HG03139 (cell line): ENCODE measurements around the gene NAA10.

ENCODE experiments used
- ATAC-seq: cut with Tn5 transposase; IDR thresholded peaks from one replicate; pipeline ENCODE4 v1.9.1; 2021; ENCODE audit not compliant: unreplicated experiment

NAA10 gene

DNA sequence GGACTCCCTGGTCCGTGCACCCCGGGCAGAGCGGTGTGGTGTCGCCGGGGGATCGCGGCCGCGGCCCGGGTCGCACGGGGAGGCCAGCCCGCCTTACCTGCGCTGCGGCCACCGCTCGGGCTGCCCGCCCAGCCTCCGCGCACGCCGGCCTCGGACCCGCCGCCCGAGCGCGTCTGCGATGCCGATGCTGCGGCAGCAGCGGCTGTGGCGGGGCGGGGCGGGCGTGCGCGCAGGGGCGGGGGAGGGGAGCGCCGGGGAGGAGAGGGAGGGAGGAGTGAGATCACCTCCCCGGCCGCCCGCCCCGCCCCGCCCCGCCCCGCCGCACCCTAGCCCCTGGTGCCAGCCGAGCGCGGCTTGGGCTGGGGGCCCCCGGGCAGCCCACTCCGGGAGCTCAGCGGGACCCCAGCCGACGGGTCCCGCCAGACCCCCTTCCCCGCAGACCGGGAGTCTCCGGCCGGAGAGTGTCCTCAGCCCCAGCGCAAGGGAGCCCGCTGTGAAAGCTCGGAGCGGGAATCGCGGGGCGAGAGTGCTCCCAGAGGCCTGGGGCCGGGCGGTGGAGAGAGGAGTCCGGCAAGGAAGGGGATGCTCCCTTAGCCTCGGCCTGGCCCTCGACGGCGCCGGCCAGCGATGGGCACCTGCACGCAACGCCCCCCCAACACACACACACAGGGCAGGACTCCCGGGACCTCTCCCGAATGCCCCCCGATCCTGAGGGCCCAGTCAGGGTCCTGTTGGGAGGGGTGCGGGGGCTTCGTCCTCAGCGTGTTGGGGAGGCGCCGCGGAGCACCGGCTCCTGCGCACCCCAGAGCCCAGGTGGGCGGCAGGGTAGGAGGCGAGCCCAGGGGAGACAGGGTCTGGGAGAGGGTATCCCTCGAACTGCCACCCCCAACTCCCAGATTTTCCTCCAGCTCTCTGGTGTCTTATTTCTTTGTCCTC lies 48.6 kb downstream of the NAA10 start, which contains the start of gene L1CAM:
L1CAM (minus strand) TSS at position 206 of the 936 bp plus-strand sequence. CDS start 10,337 bp downstream, outside the sequence.
- no peak for ATAC-seq

DNA sequence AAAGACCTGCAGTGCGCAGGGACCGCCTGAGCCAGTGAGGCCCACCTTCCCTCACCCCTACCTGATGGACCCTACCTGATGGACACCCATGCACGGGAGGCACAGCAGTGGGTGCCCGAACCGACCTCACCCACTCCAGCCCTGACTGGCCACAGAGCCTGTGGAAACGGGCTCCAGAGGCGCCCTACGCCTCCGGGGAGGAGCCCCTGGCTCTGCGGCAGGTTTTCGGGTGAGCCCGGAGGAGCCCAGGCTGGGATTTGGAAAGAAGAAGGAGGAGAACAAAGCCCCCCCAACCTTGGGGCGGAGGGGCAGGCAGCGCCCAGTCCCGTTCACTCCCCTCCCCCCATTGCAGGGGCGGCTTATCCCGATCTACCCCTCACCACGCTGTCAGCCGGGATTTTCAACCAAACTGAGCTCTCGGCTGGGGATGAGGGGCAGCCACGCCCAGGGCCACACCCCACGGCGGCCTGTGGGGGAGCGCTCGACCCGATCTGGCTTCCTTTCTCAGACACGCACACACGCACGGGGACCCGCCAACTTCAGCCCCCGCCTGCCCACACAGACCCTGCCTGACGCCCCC lies 49.5 kb downstream of the NAA10 start:
- no peak for ATAC-seq

DNA sequence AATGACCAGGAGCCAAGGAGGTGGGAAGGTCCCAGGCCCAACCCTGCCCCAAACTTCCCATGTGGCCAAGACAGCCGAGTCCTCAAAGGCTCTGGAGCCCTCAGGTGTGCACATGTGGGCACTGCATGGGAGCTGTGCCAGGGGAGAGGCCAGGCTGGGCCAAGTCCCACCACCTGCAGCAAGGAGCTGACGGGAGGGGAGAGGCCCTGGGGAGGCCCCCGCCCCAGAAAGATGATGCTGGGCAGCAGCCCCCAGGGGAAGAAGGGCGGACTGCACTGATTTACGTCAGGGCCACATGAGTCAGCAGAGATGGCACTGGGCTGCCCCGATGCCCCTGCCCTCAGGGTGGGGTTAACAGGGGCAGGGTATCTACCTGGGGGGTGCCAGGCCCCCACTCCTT lies 50.2 kb downstream of the NAA10 start:
- no peak for ATAC-seq

DNA sequence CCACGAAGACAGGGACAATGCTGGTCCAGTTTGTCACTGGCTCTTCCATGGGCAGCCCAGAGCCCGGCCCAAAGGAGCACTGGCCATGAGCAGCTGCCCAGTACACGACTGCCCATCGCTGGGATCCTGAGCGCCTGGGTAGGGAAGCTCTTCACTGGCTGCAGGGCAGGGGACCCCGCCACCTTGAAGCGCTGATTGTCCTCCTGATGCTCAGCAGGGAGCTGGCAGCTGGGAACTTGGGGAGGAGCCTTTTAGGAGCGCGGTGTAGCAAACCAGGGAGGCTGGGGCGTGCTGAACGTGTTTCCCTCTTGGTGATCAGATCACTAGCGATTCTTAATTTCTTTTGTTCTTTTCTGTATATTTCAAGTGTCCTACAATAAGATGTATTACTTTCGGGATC lies 50.7 kb downstream of the NAA10 start:
- ATAC-seq = no peak

DNA sequence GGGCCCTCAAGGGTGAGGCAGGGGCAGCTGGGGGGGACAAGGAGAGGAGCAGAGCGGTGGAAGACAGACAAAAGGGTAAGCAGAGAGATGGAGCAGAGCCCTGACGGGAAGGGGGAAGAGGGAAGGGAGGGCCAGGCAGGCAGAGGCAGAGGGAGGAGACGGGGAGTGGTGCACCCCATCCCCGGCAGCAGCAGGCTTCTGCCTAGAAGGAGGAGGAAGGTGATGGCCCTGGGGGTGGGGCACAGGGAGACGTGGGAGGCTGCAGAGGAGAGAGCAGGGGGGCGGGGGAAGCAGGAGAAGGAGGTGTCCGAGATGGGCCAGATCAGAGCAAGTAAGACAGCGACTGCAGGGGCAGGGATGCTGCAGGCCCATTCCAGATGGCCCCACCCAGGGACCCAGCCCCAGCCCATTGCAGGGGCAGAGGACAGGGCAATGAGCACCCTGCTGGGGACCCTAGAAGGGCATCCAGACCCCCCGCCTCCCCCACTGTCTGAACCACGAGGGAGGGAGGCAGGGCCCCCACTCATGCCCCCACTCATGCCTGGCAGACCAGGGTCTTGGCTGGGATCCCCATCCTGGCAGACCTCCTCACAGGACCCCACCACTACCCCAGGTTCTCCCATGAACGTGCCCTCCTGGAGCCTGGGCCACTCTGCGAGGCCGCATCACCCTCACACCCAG lies 51.5 kb downstream of the NAA10 start:
- ATAC-seq = no peak

DNA sequence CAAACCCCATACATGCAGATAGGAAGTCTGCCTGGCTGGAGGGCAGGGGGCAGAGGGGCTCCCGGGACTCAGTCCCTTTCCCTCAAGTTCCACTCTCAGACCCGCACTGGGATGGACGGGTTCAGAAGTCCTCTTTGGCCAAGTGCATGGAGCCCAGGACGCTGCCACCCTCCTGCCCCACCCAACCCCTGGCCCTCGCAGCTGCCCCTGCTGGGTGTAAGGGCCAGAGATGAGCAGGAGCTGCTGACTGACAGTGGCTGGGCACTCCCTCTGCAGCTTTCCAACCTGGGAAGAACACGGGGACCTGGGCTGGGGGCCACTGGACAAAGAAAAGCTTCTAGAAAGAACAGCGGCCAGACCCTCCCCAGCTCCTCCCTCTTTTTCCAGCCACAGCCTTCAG lies 52.3 kb downstream of the NAA10 start:
- no peak for ATAC-seq

DNA sequence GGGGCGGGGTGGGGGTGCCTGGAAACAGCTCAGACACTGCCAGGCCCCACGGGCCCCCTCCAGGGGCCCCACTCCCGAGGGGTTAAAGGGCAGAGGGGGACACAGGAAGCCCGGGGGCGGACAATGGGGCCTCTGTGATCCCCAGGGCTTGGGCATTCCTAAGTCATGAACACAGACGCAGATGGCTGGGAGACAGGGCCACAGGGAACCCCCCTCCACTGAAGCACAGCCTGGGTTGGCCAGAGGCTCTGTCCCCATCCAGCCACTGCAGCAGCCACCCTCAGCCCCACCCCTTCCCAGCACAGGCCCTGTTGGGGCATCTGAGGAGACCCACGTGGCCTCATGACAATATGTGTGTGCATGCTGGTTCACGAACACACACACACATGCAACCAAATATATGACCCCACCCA lies 52.7 kb downstream of the NAA10 start:
- ATAC-seq = no peak

DNA sequence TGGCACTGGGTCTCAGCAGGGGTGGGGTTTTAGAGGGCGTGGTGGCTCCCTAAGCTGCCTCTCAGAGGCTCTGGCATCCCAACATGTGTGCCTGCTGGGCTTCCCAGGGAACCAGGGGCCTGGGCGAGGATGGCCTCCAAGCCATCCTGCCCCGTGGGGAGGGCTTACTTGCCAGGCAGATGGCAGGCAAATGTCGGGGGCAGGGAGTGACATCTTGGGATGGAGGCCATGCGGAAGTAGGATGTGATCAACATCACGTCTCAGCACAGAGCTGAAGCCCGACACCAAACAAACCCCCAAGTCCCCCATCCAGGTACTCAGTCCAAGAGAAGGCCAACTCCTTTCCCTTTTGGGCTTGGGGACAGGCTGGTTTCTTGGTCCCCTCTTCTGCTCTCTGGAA lies 53.6 kb downstream of the NAA10 start:
- ATAC-seq = no peak

DNA sequence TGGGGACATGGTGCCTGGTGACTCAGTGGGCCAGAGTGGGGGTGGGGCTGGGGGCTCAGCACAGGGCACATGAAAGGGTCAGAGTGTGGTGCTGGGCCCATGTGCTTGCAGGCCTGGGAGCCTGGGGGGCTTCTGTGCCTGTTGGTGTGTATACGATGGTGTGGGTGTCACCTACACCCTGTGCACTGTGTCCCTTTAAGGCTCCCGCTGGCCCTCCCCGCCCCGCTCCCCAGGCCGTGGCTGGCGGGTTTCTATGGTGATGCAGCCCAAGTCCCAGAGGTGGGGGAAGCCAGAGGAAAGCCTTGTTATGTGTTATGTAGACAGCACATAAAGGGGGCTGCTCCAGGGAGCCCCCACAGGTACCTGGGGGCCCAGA lies 54.4 kb downstream of the NAA10 start:
- ATAC-seq = no peak

DNA sequence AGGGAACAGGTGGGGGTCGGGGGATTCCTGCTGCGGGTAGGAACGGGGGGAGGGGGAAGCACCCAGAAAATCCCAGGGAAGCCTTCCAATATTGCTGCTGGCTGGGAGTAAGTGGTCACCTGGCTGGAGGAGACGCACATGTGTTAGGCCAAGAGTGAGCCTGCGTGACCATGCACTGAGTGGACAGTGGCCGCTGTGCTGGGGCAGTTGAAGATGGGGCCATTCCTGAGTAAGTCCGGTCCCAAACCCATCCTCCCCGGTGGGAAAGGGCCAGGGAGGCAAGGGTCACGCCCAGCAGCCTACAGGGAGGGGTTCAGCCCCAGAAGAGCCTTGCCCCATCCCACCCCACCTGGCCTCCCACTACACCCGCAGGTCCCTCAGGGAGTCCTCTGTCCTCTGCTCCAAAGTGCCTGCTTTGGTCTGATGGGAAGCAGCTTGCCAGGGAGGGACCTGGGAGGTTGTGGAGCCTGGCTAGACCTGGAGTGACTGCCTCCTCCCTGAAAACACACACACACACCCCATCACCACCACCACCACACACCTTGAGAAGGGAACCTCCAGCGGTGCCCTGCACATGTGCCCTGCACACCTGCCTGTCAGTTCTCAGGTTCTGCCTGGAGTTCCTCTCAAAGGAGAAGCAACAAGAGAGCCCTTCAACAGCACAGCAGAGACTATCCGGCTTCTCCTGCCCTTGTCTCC lies 54.9 kb downstream of the NAA10 start:
- ATAC-seq = no peak
